ENCODE measurements around the gene ARHGEF6.

DNA sequence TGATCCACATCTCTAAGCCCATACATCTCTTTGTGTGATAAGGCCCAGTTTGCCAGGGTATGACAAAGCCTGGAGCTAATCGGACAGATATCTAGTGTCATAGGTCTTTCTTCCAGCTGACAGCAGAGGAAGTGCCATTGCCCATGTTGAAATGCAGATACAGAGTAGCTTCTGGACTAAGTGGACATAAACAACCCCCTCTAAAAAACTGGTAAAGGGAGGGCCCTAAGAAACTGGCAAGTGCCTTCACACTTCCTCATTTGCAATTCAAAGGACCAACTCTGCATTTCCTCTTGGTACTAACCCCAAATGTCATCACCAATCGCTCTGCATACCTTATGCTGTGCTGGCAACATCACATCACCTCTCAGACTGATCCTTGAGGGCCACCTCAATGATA, 20.8 kb downstream of the ARHGEF6 start:
- TF ChIP-seq POLR2A (IDR thresholded peaks at IDR 0.05): peak in 1 of 4 donors; percentile 5
- TF ChIP-seq, protein P1, sequence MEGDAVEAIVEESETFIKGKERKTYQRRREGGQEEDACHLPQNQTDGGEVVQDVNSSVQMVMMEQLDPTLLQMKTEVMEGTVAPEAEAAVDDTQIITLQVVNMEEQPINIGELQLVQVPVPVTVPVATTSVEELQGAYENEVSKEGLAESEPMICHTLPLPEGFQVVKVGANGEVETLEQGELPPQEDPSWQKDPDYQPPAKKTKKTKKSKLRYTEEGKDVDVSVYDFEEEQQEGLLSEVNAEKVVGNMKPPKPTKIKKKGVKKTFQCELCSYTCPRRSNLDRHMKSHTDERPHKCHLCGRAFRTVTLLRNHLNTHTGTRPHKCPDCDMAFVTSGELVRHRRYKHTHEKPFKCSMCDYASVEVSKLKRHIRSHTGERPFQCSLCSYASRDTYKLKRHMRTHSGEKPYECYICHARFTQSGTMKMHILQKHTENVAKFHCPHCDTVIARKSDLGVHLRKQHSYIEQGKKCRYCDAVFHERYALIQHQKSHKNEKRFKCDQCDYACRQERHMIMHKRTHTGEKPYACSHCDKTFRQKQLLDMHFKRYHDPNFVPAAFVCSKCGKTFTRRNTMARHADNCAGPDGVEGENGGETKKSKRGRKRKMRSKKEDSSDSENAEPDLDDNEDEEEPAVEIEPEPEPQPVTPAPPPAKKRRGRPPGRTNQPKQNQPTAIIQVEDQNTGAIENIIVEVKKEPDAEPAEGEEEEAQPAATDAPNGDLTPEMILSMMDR (IDR thresholded peaks at IDR 0.05): no peak
